HEK293 (cell line): ENCODE results near the gene AKAP12.

Source experiments
- REPIN1 ChIP-seq: fragments of 450-650 bp; formaldehyde crosslinking; IDR thresholded peaks from 2 replicates; pipeline ENCODE4 v1.5.1; 2017; ENCODE audit warnings: missing biosample characterization, missing genetic modification characterization, low read depth
- ZBTB8A ChIP-seq: fragments of 450-650 bp; formaldehyde crosslinking; IDR thresholded peaks from 2 replicates; pipeline ENCODE4 v1.5.1; 2016; ENCODE audit warnings: missing biosample characterization, missing genetic modification characterization
- ZNF121 ChIP-seq: fragments of 450-650 bp; formaldehyde crosslinking; IDR thresholded peaks from 2 replicates; pipeline ENCODE4 v1.5.1; 2016; ENCODE audit warnings: missing biosample characterization, missing genetic modification characterization
- ZNF23 ChIP-seq: fragments of 450-650 bp; formaldehyde crosslinking; IDR thresholded peaks from 2 replicates; pipeline ENCODE4 v1.5.1; 2016; ENCODE audit warnings: missing biosample characterization, missing genetic modification characterization, borderline replicate concordance
- ZNF366 ChIP-seq: fragments of 450-650 bp; formaldehyde crosslinking; conservative IDR thresholded peaks from 2 replicates; pipeline ENCODE4 v1.5.1; 2016; ENCODE audit warnings: missing biosample characterization, missing genetic modification characterization
- TF ChIP-seq, protein P1 (sequence below): fragments of 450-650 bp; formaldehyde crosslinking; IDR thresholded peaks from 2 replicates; pipeline ENCODE4 v1.5.1; 2016; ENCODE audit warnings: missing biosample characterization, missing genetic modification characterization

DNA sequence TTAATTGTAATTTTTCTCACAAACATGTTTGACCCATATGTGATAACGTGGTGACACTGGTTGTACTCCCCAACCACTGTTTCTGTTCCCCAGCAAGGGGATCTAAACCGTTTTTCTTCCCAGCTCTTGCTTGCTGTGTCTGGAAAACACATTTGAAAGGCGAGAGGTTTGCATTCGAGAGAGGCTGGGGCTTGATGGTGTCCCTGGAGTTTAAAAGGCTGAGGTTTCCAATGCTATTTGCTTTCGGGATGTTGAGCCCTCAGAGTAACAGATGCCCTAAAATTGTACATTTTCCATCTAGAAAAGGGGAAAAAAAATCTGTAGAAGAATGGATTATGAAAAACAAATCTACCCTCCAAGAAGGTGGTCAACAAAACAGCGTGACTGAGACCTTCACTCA, 35.4 kb downstream of the AKAP12 start:
- TF ChIP-seq ZNF366 (no peak), REPIN1 (tag by site-specific recombination) (no peak), ZNF23 (tag by site-specific recombination) (no peak), ZNF121 (tag by site-specific recombination) (no peak), ZBTB8A (tag by site-specific recombination) (no peak)
- TF ChIP-seq, protein P1, sequence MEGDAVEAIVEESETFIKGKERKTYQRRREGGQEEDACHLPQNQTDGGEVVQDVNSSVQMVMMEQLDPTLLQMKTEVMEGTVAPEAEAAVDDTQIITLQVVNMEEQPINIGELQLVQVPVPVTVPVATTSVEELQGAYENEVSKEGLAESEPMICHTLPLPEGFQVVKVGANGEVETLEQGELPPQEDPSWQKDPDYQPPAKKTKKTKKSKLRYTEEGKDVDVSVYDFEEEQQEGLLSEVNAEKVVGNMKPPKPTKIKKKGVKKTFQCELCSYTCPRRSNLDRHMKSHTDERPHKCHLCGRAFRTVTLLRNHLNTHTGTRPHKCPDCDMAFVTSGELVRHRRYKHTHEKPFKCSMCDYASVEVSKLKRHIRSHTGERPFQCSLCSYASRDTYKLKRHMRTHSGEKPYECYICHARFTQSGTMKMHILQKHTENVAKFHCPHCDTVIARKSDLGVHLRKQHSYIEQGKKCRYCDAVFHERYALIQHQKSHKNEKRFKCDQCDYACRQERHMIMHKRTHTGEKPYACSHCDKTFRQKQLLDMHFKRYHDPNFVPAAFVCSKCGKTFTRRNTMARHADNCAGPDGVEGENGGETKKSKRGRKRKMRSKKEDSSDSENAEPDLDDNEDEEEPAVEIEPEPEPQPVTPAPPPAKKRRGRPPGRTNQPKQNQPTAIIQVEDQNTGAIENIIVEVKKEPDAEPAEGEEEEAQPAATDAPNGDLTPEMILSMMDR (tag by site-specific recombination), result no peak
